ENCODE measurements around the gene MAP2K2.

MAP2K2 gene

GRCh38 chr19:4081441-4082129, 42.3 kb downstream of the MAP2K2 start (continued):
- TF ChIP-seq ZNF23 (tag by site-specific recombination; IDR thresholded peaks at IDR 0.05; ENCODE audit: borderline replicate concordance): no peak
- no peak for TF ChIP-seq ZNF146 (tag by site-specific recombination; IDR thresholded peaks at IDR 0.05)
- peak; percentile 98 for TF ChIP-seq ZNF341 (tag by site-specific recombination; IDR thresholded peaks at IDR 0.05; ENCODE audit: low read depth)
- TF ChIP-seq PATZ1 (tag by site-specific recombination; IDR thresholded peaks at IDR 0.05): peak; percentile 34; the same call in 1 of the 2 replicates
- TF ChIP-seq SETDB1 (IDR thresholded peaks at IDR 0.05; ENCODE audit: insufficient read length, low read length): no peak
- TF ChIP-seq ZNF157 (tag by site-specific recombination; IDR thresholded peaks at IDR 0.05): 0 out of 2 replicates have a peak, but pooled peaks have one; percentile 43
- no peak for TF ChIP-seq GLI2 (tag by site-specific recombination; IDR thresholded peaks at IDR 0.05; ENCODE audit: borderline replicate concordance, low read depth)
- TF ChIP-seq ZNF664 (tag by site-specific recombination; IDR thresholded peaks at IDR 0.05): no peak
- TF ChIP-seq, protein P1, sequence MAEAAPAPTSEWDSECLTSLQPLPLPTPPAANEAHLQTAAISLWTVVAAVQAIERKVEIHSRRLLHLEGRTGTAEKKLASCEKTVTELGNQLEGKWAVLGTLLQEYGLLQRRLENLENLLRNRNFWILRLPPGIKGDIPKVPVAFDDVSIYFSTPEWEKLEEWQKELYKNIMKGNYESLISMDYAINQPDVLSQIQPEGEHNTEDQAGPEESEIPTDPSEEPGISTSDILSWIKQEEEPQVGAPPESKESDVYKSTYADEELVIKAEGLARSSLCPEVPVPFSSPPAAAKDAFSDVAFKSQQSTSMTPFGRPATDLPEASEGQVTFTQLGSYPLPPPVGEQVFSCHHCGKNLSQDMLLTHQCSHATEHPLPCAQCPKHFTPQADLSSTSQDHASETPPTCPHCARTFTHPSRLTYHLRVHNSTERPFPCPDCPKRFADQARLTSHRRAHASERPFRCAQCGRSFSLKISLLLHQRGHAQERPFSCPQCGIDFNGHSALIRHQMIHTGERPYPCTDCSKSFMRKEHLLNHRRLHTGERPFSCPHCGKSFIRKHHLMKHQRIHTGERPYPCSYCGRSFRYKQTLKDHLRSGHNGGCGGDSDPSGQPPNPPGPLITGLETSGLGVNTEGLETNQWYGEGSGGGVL (tag by site-specific recombination; IDR thresholded peaks at IDR 0.05): peak; percentile 92
- 0 out of 2 replicates have a peak, but pooled peaks have one; percentile 21 for TF ChIP-seq ZNF513 (tag by site-specific recombination; IDR thresholded peaks at IDR 0.05)
- no peak for TF ChIP-seq ZNF514 (tag by site-specific recombination; IDR thresholded peaks at IDR 0.05)
- TF ChIP-seq KLF17 (tag by site-specific recombination; IDR thresholded peaks at IDR 0.05): 0 out of 2 replicates have a peak, but pooled peaks have one; percentile 50
- no peak for TF ChIP-seq ZBTB49 (tag by site-specific recombination; IDR thresholded peaks at IDR 0.05; ENCODE audit: low read depth)
- no peak for TF ChIP-seq ZNF558 (tag by site-specific recombination; IDR thresholded peaks at IDR 0.05)
- TF ChIP-seq ZNF211 (tag by site-specific recombination; IDR thresholded peaks at IDR 0.05; ENCODE audit: low read depth): no peak
- TF ChIP-seq SP3 (tag by site-specific recombination; IDR thresholded peaks at IDR 0.05): peak; percentile 96
- TF ChIP-seq TCF7L2 (IDR thresholded peaks at IDR 0.05; ENCODE audit: borderline replicate concordance, low read depth, low read length): no peak
- no peak for TF ChIP-seq TRIM28 (IDR thresholded peaks at IDR 0.05; ENCODE audit: borderline replicate concordance, low read length)
- no peak for TF ChIP-seq ZNF843 (tag by site-specific recombination; IDR thresholded peaks at IDR 0.05)
- TF ChIP-seq ZNF155 (tag by site-specific recombination; IDR thresholded peaks at IDR 0.05): no peak
- TF ChIP-seq ZFP3 (tag by site-specific recombination; IDR thresholded peaks at IDR 0.05; ENCODE audit: low read depth): no peak
- TF ChIP-seq ZNF791 (tag by site-specific recombination; IDR thresholded peaks at IDR 0.05): no peak
- TF ChIP-seq, protein P2, sequence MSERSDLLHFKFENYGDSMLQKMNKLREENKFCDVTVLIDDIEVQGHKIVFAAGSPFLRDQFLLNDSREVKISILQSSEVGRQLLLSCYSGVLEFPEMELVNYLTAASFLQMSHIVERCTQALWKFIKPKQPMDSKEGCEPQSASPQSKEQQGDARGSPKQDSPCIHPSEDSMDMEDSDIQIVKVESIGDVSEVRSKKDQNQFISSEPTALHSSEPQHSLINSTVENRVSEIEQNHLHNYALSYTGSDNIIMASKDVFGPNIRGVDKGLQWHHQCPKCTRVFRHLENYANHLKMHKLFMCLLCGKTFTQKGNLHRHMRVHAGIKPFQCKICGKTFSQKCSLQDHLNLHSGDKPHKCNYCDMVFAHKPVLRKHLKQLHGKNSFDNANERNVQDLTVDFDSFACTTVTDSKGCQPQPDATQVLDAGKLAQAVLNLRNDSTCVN (tag by site-specific recombination; optimal IDR thresholded peaks at IDR 0.05): no peak
- TF ChIP-seq ZNF169 (tag by site-specific recombination; IDR thresholded peaks at IDR 0.05): peak; percentile 64
- peak; percentile 40; the same call in 1 of the 2 replicates for TF ChIP-seq KLF8 (tag by site-specific recombination; IDR thresholded peaks at IDR 0.05)
- TF ChIP-seq SP2 (tag by site-specific recombination; IDR thresholded peaks at IDR 0.05): peak; percentile 55
- TF ChIP-seq GLIS1 (tag by site-specific recombination; IDR thresholded peaks at IDR 0.05): no peak
- 0 out of 2 replicates have a peak, but pooled peaks have one; percentile 43 for TF ChIP-seq ZNF2 (tag by site-specific recombination; IDR thresholded peaks at IDR 0.05)
- TF ChIP-seq, protein P3, sequence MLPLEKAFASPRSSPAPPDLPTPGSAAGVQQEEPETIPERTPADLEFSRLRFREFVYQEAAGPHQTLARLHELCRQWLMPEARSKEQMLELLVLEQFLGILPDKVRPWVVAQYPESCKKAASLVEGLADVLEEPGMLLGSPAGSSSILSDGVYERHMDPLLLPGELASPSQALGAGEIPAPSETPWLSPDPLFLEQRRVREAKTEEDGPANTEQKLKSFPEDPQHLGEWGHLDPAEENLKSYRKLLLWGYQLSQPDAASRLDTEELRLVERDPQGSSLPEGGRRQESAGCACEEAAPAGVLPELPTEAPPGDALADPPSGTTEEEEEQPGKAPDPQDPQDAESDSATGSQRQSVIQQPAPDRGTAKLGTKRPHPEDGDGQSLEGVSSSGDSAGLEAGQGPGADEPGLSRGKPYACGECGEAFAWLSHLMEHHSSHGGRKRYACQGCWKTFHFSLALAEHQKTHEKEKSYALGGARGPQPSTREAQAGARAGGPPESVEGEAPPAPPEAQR (tag by site-specific recombination; IDR thresholded peaks at IDR 0.05): 0 out of 2 replicates have a peak, but pooled peaks have one; percentile 38

Data from HEK293 (cell line).